Measurements from ENCODE around the gene EFS.

EFS gene

DNA sequence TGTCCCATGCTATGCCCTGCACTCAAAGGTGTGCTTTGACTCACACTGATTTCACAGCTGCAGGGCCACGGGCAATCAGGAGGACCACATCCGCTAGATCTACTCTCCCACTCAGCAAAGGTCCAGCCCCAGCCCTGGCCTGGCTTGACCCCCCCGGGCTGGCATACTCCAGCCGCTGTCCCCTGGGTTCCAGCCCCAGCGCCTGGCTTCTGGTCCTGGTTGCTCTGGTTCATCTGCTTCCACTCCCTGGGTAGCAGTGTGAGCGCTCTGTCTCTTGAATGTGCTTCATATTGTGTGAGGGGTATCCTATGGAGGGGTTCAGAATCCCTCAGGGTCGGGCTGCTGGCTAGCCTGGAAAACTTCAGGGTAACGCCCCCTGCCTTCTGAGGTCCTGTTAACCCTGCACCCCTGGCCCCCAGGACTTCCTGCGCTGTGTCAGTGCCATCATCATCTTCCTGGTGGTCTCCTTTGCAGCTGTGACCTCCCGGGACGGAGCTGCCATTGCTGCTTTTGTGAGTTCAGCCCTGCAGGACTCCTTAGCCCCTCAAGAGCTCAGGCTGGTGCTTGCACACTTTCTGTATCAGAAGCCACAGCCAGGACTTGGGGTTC, 13.7 kb upstream of the EFS start:
- DNase-seq (ENCODE audit: low spot score): no peak

DNA sequence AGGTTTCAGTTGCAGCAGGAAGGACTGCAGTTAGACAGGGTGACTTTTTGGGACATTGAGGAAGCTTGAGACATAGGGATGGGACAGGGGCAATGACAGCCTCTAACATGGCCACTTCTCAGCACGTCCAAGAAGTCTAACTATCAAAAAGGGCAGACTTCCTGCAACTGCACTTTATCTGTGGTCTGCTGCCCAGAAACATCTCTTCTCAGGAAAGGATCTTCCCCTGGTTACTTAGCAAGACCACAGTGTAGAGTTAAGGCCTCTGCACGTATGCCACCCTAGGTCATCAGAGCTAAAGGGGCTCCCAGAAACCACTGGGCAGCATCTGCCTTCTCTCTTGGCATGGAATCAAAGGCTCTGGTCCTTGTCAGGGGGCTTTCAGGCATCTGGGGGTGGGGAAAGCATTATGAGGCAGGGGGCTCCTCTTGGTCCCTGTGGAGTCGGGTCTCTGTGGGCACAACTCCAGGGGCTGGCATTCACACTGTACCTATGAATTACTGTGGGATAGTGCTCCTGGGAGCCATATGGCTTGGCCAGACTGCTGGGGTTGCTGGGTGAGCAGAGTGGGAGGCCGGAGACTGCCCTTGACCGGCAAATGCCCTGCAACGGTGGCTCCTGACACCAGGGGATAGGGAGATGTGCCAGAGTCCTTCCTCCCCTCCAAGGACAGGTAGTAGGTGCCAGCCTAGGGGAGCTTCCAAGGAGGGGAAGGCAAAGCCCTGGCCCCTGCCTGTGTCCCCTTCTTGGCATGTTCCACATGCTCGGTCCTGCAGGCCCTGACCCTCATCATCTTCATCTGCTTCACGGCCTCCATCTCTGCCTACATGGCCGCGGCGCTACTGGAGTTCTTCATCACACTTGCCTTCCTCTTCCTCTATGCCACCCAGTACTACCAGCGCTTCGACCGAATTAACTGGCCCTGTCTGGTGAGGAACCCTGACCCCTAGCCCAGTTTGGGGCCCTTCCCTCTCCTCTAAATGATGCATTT, 12.9 kb upstream of the EFS start:
- DNase-seq (ENCODE audit: low spot score): no peak

DNA sequence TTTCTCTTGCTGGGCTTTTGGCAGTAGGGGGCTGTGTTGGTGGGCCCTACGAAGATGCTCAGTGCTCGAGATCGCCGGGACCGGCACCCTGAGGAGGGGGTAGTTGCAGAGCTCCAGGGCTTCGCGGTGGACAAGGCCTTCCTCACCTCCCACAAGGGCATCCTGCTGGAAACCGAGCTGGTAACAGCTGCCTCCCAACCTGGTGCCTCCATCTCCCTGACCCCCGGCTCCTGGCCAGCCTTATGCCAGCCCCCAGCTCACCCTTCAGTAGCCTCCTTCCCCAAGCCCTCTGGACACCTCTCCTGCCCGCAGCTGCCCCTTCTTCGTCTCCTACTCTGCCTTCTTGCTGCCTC, 12.2 kb upstream of the EFS start:
- no peak for DNase-seq (ENCODE audit: low spot score)

DNA sequence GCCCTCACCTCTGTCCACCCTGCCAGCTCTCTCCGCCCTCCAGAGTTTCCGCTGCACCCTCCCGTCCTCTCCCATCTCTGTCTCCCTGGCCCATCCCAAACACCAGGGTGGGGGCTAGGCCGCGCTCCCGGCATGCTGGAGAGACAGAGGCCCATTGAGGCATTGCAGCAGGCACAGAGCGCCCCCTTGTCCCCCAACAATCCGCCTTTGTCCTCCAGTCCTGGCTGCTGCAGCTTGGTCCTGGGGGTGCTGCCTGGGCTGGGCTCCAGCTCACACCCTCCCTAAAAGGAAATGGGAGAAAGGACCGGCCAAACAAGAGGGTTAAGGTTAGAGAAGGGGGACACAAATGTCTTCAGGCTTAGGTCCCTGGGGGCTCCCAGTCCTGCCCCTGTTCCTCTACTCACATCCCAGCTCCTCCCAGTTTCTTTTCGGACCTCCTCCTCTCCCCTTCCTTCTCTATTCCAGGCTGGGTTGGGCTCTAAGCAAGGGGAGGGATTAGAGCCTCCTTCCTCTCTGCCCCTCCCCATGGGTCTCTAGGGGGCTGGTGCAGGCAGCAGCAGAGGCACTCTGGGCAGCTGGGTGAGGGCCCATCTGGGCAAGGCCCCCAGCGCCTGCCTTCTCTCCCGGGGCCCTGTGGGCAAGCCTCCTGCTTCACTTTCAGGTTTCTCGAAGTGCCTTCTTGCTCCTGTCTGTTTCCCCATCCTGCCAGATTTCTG, 11.7 kb upstream of the EFS start, which contains the start of gene CMTM5:
TSS of gene CMTM5 (plus strand) at position 565 of the 716 bp plus-strand sequence. CDS start 206 bp downstream, outside the sequence.
- no peak for DNase-seq (ENCODE audit: low spot score)

DNA sequence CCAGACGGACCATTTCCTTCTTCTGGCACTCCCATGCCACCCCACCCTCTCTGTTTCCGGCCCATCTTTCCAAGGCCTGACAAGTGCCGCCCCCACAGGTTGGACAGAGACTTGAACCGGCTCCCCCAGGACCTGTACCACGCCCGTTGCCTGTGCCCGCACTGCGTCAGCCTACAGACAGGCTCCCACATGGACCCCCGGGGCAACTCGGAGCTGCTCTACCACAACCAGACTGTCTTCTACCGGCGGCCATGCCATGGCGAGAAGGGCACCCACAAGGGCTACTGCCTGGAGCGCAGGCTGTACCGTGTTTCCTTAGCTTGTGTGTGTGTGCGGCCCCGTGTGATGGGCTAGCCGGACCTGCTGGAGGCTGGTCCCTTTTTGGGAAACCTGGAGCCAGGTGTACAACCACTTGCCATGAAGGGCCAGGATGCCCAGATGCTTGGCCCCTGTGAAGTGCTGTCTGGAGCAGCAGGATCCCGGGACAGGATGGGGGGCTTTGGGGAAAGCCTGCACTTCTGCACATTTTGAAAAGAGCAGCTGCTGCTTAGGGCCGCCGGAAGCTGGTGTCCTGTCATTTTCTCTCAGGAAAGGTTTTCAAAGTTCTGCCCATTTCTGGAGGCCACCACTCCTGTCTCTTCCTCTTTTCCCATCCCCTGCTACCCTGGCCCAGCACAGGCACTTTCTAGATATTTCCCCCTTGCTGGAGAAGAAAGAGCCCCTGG, 10.7 kb upstream of the EFS start:
- DNase-seq (ENCODE audit: low spot score): no peak

DNA sequence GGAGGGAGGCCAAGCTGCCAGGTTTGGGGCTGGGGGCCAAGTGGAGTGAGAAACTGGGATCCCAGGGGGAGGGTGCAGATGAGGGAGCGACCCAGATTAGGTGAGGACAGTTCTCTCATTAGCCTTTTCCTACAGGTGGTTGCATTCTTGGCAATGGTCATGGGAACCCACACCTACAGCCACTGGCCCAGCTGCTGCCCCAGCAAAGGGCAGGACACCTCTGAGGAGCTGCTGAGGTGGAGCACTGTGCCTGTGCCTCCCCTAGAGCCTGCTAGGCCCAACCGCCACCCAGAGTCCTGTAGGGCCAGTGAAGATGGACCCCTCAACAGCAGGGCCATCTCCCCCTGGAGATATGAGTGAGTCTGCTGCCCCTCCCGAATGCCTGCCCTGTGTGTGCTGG, 8.1 kb upstream of the EFS start:
- no peak for DNase-seq (ENCODE audit: low spot score)

DNA sequence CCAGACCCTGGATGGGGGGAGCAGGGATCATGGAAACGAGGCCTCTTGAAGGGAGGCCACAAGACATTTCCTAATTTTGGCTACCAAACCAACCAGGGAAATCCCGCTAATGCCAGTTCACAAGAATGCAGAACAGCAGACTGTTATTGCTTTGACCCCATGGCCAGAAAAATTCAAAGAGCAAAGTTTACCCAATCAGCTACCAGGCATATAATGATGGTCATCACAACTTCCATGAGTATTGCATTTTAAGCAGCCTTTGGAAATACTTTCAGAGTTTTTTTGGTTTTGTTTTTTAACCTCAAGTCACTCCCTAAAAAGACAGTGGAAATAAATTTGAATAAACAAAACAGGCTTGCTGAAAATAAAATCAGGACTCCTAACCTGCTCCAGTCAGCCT, 7.5 kb upstream of the EFS start, which contains the start of gene IL25:
TSS of gene IL25 (plus strand) at position 301 of the 400 bp plus-strand sequence.
- no peak for DNase-seq (ENCODE audit: low spot score)

DNA sequence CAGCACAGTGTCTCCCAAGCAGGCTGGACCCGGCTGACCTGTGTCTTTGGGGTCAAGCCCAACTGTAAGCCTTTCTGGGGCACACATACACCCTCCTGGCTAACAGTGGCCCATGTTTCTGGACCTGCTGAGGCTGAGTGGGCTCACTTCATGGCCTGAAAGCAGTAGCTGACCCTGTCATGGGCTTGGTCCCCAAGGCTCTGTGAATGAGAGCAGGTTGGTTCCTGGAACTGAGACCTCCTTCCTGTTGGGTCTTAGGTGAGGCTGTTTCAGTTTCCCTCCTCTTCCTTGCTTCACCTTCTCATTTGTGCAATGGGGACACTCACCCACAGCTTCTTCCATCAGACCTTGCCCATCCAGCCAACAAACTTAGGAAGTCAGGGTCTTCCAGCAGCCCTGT, 6.9 kb upstream of the EFS start:
- no peak for DNase-seq (ENCODE audit: low spot score)

DNA sequence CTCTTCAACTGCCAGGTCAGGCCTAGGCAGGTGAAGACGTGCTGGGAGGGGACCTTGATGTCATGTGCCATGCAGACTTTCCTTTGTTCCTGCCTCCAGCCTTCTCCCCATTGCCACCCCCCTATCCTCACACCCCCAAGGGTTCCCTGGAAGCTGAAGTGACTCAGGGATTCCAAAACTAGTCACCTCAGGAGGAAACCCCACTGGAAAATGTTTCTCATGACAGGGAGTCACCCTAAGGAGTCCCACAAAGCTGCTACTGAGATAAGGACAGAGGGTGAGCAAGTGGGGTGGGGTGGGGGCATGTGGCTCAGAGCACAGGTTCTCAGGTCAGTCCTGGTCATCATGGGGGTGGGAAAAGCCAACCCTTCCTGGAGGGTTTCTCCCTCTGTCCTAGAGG, 5.2 kb upstream of the EFS start:
- DNase-seq (ENCODE audit: low spot score): no peak

DNA sequence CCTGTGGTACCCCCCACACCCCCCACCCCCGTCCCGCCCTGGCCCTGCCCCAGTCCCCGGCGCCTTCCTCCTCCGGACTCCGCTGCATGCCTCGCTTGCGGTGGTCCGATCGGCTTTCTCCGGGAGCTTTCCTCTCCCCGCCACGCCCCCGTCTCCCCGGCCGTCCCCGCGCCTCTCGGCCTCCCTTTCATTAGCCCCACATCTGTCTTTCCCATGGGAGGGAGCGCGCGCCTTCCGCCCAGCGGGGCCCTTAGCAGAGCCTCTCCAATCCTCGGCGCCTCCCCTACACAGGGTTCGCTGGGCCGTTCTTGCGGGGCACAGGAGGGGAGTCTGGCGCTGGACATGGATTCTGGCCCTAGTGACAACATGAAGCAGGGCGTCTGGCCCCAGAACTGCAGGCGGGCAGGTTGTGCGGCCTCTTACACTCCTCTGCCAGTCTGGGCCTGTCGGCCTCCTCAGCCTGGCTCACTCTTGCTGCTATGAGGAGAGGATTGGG, 1.5 kb upstream of the EFS start:
- DNase-seq (ENCODE audit: low spot score): no peak

DNA sequence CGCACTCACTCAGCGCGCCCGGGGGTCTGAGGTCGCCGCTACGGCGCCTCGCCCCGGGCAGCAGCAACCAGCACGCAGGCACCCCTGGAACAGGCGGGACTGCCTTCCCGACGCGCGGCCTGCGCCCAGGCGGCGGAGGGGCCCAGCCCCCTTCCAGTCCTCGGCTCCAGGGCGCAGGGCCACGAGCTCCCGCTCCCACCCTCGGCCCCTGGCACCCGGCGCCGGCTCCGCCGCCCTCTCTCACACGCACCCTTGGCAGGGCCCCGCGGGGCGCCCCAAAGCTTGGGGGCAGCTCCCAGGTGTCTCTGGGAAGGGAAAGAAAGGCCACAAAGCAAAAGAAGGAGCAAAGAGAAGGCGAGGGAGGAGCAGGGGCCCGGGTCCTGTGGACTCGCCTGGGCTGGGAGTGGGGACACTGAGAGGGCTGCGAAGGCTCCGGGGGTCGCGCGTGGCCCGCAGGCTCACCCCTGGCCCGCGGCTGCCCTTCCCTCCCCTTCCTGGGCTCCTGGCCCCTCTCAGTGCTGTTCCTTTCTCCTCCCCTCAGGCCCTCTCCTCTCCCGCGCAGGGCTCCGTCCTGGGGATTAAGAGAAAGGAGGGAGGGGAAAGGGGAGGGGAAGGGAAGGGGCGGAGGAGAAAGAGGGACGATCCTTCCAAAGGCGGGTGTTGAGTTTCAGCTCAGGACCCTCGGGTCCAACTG, 907 bp upstream of the EFS start:
- DNase-seq (ENCODE audit: low spot score): no peak

DNA sequence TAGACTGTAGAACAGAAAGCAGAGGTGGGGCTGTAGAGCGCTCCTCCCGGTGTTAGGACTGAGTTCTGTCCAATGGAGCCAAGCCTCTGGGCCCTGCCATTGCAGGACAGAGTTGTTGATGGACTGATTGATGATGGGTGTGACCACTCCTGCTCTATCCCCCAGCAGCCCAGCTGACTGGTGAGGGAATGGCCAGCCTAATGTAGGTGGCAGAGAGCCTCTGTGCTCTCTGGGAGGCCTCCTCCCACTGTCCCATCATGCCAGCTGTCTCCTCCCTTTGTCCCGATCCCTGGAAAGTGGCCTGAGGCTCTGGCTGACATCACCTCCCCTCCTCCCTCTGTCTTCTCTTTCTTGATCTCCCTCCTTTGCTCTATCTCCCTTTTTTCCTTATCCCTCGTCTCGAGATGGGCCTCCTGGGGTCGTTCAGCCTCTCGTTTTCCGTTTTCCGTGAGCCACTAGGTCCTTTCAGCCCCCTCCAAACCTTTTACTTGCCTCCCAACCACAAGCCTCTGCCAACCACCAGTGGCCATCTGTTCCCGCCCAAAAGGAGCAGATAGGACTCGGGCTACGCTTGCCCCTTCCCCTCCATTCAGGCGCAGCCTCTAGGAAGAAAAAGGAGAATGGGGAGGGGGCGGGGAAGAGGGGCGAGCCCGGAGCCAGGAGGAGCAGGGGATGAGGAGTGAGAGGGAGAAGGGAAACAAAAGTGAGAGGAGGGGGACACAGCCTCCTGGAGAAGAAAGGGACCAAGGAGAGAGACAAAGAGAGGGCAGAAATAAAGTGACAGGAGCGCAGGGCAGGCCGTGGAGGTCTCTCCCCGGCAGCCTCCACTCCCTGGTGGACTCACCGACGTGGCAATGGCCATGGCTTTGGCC, 572 bp downstream of the EFS start:
- no peak for DNase-seq (ENCODE audit: low spot score)

DNA sequence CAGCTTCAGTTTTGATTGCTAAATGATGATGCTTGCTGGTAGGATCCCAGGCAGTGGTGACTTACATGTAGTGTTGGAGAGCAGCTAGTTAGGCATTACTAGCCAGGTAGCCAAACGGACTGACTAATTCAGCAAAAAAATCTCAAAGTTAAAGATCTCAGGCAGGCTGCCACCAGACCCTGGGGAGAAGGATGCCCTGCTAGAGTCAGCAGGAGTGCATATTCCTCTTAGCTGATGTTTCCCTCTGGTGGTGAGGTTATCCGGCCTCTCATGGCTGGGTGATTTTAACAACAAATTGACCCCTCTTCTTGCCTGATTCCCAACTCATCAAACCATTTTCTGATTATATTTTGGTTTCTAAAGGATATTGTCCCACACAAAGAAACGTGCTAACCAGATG, 2.8 kb downstream of the EFS start:
- no peak for DNase-seq (ENCODE audit: low spot score)

DNA sequence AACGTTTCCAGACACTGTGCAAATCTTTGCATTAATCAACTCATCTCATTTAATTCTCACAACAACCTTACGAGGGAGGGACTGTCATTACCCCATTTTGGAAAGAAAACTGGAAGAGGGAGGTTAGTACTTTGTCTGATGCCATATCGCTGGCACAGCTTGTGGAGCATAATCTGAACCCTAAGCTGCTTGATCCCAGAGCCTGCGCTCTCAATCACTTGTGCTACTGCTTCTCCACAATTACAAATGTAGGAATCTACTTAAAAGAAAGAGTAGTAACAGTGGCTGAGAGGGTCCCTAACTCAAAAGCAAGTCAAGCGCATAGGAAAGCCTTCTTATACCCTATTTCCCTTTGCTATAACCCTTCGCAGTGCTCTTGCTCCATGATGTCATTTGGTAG, 3.2 kb downstream of the EFS start:
- no peak for DNase-seq (ENCODE audit: low spot score)

DNA sequence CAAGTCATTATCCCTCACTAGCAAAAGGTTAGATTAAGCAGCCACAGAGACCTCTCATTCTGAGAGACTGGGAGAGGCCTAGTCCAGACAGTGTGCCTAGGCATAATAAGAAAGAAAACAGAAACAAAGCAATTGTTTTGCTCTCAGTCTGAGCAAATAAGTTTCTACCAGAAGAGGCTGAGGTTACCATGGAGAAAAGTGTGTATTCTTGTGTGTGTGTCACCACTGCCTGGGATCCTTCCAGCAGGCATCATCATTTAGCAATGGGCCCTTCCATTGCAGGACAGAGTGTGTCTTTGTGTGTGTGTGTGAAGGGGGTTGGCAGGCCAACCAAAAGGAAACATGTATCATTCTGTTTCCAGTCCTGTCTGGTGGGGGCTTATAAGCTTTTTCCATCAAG, 3.7 kb downstream of the EFS start:
- DNase-seq (ENCODE audit: low spot score): no peak

DNA sequence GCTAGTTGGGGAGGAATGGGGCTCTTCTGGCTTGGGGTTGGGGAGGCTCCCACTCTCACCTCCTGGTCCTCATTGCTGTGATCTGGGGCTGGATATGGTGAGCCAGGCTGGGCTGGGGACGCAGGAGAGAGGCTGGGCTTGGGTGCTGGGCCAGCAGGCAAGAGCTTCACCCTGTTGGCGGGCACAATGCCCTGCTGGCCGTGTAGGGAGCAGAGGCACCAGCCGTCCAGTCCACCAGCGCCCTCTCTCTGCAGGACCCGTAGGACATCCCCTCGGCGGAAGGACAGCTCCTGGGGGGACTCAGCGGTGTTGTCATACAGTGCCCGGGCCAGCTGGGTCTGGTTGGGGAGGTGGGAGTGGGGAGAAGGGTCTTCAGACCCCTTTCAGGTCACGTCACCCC, 4.5 kb downstream of the EFS start:
- no peak for DNase-seq (ENCODE audit: low spot score)

DNA sequence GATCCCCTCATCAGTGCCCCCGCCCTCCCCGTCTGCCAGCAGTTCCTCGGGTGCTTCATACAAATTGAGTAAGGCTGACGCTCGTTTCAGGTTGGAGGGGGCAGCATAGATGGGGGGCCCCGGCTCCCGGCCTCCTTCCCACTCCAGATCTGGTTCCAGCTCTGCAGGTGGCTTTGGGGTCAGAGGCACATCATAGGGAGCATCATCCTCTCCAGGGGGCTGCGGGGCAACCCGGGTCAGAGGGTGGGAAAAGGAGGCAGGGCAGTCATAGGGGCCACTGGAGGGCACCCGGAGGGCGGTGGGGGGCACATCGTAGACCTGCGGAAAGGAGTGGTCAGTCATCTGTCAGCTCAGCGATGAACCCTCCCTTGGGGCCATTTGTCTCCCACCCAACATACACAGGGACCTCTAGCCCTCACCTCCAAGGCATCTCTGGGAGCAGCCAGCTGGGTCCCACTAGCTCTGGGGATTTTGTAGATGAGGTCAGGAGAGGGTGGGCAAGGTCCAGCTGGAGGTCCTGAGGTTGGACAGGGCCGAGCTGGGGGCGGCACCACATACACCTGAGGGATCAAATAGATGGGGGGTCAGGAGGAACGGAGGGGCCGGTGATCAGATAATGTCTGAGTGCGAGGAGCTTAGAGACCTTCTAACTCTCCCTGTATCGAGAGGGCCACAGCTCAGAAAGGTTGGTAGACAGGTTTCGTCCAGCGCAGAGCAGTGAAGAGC, 5.1 kb downstream of the EFS start:
- DNase-seq (ENCODE audit: low spot score): no peak

DNA sequence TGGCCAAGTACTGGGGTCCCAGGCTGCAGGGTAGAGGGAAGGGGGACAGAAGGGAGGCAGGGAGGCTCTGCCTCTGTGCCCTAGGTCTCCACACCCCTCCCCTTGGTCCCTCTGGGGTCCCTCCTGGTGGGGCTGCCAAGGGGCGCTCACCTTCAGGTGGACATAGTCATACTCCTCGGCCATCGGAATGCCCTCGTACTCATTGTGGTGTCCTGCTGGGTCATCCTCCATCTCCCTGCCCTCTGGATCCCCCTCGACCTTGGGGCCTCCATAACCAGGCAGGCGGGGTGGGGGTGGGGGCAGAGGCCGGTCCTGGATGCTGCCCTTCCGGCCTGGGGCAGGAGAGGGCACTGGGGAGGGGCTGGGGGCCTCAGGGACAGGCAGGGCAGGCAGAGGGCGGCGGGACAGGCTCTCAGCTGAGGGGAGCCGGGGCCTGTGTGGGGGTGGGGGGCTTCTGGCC, 5.8 kb downstream of the EFS start:
- no peak for DNase-seq (ENCODE audit: low spot score)

DNA sequence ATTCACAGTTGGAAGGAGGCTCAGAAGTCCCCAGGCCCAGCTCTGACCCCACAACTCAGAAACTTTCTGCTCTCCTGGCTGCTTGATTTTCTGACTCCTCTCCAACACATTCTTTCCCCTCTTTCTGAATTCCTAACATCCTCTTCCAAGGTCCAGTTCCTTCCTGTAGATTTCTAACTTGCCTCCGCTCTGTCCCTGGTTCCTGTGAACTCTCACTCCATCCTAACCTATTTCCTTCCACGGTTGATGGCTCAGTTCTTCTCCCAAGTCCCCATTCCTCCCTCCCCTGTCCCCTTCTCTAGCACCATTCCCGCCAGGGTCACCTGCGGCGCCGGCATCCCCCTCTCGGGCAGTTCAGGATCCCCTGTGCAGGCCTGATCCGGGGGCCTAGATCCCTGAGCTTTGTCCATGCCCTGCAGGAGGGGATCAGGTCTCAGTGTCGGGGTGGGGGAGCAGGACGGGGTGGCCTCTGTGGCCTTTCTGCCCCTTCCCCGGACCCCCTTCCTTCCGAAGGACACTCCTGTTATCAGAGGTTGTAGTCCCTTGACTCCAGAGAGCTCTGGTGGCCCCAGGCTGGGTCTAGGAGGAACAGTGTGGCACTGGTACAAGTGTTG, 6.3 kb downstream of the EFS start:
- no peak for DNase-seq (ENCODE audit: low spot score)

Data from hematopoietic multipotent progenitor cell treated with erythropoietin and hydrocortisone succinate and interleukin-3 and kit ligand, for 15 days (in vitro differentiated cells).